WTC11 (cell line): ENCODE data around the gene FTSJ3.
"Not testable (repeated sequence)": the region's sequence is repeated elsewhere in the genome, so short reads cannot be mapped to it uniquely, and the experiment has no call there.

Source experiments
- ATF1 ChIP-seq: sonication (generic); formaldehyde crosslinking; IDR thresholded peaks from 2 replicates; pipeline ENCODE4 v1.8.1; 2023; ENCODE audit warnings: mild to moderate bottlenecking, moderate library complexity, missing genetic modification reagents
- ZNF121 ChIP-seq: sonication (generic); formaldehyde crosslinking; IDR thresholded peaks from 2 replicates; pipeline ENCODE4 v1.8.0; 2023; ENCODE audit warnings: missing genetic modification reagents
- ZNF138 ChIP-seq: sonication (generic); formaldehyde crosslinking; conservative IDR thresholded peaks from 2 replicates; pipeline ENCODE4 v1.8.1; 2022; ENCODE audit warnings: mild to moderate bottlenecking, moderate library complexity, missing genetic modification reagents
- TF ChIP-seq, protein P1 (sequence below): sonication (generic); formaldehyde crosslinking; IDR thresholded peaks from 2 replicates; pipeline ENCODE4 v1.8.1; 2023; ENCODE audit warnings: mild to moderate bottlenecking, missing genetic modification reagents
- TF ChIP-seq, protein P2 (sequence below): sonication (generic); formaldehyde crosslinking; IDR thresholded peaks from 2 replicates; pipeline ENCODE4 v1.8.0; 2022; ENCODE audit warnings: mild to moderate bottlenecking, missing genetic modification reagents
- TF ChIP-seq, protein P3 (sequence below): fragments of 200-600 bp; IDR thresholded peaks from 2 replicates; pipeline ENCODE4 v1.8.0; 2022; ENCODE audit warnings: antibody characterized with exemption
- TF ChIP-seq, protein P4 (sequence below): sonication (generic); formaldehyde crosslinking; IDR thresholded peaks from 2 replicates; pipeline ENCODE4 v1.8.1; 2022; ENCODE audit warnings: low read depth, mild to moderate bottlenecking, moderate library complexity, missing genetic modification reagents, borderline replicate concordance

DNA sequence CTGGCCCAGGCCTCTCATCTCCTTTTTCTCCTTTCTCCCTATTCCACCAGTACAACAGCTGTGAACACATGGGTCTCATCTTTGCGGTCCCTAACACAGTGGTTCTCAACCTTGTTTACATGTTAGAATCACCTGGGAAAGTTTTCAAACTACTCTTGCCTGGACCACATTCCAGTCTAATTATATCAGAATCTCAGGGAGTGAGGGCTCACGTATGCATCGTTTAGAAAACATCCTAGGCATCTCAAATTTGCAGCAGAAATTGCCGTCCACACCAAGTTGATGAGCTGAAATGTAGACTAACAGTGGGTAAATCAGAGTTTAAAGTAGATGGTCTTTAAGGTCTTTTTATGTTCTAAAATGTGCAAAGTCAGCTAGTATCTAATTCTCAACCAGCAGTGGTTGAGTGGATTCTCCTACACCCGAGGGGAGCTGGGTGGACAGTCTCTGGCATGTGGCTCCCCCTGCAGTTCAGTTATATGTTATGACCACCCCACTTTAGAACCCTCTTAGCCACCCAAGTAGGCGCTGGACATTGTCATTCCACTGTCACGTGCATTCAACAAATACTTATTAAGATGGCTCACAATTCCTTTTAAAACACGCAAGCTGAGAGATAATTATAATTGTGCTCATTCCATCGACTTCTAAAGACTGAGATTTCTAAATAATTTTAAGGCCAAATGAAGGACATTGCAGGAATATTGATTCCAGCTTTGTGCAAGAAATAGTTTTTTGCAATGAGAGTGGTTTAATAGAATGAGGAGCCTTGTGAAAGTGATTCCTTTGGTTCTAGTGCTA lies 42.2 kb upstream of the FTSJ3 start:
- TF ChIP-seq, protein P1, sequence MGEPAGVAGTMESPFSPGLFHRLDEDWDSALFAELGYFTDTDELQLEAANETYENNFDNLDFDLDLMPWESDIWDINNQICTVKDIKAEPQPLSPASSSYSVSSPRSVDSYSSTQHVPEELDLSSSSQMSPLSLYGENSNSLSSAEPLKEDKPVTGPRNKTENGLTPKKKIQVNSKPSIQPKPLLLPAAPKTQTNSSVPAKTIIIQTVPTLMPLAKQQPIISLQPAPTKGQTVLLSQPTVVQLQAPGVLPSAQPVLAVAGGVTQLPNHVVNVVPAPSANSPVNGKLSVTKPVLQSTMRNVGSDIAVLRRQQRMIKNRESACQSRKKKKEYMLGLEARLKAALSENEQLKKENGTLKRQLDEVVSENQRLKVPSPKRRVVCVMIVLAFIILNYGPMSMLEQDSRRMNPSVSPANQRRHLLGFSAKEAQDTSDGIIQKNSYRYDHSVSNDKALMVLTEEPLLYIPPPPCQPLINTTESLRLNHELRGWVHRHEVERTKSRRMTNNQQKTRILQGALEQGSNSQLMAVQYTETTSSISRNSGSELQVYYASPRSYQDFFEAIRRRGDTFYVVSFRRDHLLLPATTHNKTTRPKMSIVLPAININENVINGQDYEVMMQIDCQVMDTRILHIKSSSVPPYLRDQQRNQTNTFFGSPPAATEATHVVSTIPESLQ: not testable (repeated sequence)
- not testable (repeated sequence) for TF ChIP-seq ZNF138; ATF1; ZNF121 (CRISPR knock-in tag)
- TF ChIP-seq, protein P2, sequence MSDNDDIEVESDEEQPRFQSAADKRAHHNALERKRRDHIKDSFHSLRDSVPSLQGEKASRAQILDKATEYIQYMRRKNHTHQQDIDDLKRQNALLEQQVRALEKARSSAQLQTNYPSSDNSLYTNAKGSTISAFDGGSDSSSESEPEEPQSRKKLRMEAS (CRISPR knock-in tag): not testable (repeated sequence)
- TF ChIP-seq, protein P3, sequence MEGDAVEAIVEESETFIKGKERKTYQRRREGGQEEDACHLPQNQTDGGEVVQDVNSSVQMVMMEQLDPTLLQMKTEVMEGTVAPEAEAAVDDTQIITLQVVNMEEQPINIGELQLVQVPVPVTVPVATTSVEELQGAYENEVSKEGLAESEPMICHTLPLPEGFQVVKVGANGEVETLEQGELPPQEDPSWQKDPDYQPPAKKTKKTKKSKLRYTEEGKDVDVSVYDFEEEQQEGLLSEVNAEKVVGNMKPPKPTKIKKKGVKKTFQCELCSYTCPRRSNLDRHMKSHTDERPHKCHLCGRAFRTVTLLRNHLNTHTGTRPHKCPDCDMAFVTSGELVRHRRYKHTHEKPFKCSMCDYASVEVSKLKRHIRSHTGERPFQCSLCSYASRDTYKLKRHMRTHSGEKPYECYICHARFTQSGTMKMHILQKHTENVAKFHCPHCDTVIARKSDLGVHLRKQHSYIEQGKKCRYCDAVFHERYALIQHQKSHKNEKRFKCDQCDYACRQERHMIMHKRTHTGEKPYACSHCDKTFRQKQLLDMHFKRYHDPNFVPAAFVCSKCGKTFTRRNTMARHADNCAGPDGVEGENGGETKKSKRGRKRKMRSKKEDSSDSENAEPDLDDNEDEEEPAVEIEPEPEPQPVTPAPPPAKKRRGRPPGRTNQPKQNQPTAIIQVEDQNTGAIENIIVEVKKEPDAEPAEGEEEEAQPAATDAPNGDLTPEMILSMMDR: not testable (repeated sequence)
- TF ChIP-seq, protein P4, sequence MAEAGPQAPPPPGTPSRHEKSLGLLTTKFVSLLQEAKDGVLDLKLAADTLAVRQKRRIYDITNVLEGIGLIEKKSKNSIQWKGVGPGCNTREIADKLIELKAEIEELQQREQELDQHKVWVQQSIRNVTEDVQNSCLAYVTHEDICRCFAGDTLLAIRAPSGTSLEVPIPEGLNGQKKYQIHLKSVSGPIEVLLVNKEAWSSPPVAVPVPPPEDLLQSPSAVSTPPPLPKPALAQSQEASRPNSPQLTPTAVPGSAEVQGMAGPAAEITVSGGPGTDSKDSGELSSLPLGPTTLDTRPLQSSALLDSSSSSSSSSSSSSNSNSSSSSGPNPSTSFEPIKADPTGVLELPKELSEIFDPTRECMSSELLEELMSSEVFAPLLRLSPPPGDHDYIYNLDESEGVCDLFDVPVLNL (CRISPR knock-in tag): not testable (repeated sequence)
